Measurements from ENCODE around the gene MYO18A.

DNA sequence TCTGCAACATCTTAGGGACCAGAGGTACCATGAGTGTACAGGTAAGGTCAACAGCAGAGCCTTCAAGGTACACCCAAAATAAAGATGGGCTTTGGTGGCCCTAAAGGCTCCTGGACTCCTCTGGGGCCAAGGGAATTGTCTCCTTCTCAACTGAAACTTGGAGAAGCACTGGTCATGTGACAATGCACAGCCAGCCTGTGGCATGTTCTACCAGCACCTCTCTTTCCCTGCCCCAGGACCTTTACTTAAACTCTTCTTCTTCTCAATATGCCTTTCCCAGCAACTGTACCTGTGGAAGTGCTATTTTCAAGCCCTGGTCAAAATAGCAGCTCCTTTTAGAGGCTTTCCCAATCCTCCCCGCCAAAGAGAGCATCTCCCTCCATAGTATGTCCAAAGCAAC is 108.9 kb downstream of the MYO18A start:
- TF ChIP-seq CTCF (conservative IDR thresholded peaks at IDR 0.05), result no peak
- no peak for TF ChIP-seq ZFX (IDR thresholded peaks at IDR 0.05)

All from C4-2B (cell line).